HepG2 (cell line): ENCODE results near the gene PDIA5. TPM values are rescaled to one million over a fixed set of nuclear protein-coding genes. Genes with fewer than 3 reads are reported as not detected.

ENCODE experiments used
- ATAC-seq: fragments of 200-7000 bp; cut with Tn5 transposase; 3 replicates; pipeline ENCODE4 v1.9.1; 2020; ENCODE audit warnings: mild to moderate bottlenecking, moderate library complexity
- BruUV-seq: library from RNA; stranded (reverse); fragments of 400-500 nt; replicated peaks from 2 replicates; lab custom pipeline; 2021; lab: Mats Ljungman, UMichigan
- CTCF ChIA-PET: fragments of 300-600 bp; formaldehyde crosslinking; extraction: SDS; loops from one replicate; lab custom pipeline; 2021; ENCODE audit warnings: low total read pairs, inconsistent platforms, low intra/inter-chr PET ratio; lab: Yijun Ruan, JAX
- POLR2A ChIA-PET: fragments of 350-600 bp; sonication (Branson Sonifier 250); formaldehyde crosslinking; loops from one replicate; lab custom pipeline; 2020; ENCODE audit warnings: antibody characterized with exemption, inconsistent platforms; lab: Yijun Ruan, JAX
- DNase-seq: peaks from one replicate; pipeline ENCODE4 v3.0.0-alpha.2; 2015; ENCODE audit warnings: low spot score
- FAIRE-seq: peaks from 3 replicates; lab custom pipeline; 2011; peaks lifted over from hg19 to GRCh38; lab: Jason Lieb, UNC
- H2AFZ ChIP-seq: one replicate; pipeline ENCODE4 v1.6.1; 2011; ENCODE audit warnings: low read length, inconsistent platforms
- H3K27ac ChIP-seq: fragments of 300-600 bp; 3 replicates; pipeline ENCODE4 v1.8.0; 2011; ENCODE audit warnings: mixed run types, mild to moderate bottlenecking, mixed read lengths, low read length, inconsistent platforms; ENCODE audit not compliant: insufficient read depth; ENCODE audit errors: extremely low read length
- H3K27me3 ChIP-seq, 2 experiments: fragments of 200-600 bp in 1 of 2; 2 replicates in 1 of 2; 3 replicates in 1 of 2; pipeline versions ENCODE4 v1.6.0 to v1.8.0; 2011; ENCODE audit warnings: low read length in 2 of 2, mild to moderate bottlenecking in 2 of 2, moderate library complexity in 2 of 2, inconsistent platforms in 1 of 2; ENCODE audit not compliant: insufficient read depth in 2 of 2, control insufficient read depth in 1 of 2
- H3K36me3 ChIP-seq, 2 experiments: fragments of 200-600 bp in 1 of 2; replicated peaks in 1 of 2; 2 replicates in 1 of 2; 3 replicates in 1 of 2; pipeline versions ENCODE4 v1.5.1 to v1.8.0; 2011; ENCODE audit warnings: low read length in 2 of 2, inconsistent platforms in 1 of 2; ENCODE audit not compliant: insufficient read depth in 2 of 2, control insufficient read depth in 1 of 2
- H3K4me1 ChIP-seq: 2 replicates; pipeline ENCODE4 v1.5.1; 2012; ENCODE audit warnings: low read length, inconsistent platforms; ENCODE audit not compliant: insufficient read depth
- H3K4me2 ChIP-seq: 2 replicates; pipeline ENCODE4 v1.6.0; 2011; ENCODE audit warnings: low read depth, low read length, inconsistent platforms
- H3K4me3 ChIP-seq, 3 experiments: fragments of 200-600 bp in 1 of 3; sonication (generic), shearing (Covaris generic) in 1 of 3; replicated peaks in 1 of 3; 2 replicates each; pipeline ENCODE4 v1.5.1; 2011 to 2016; ENCODE audit warnings: low read length in 3 of 3, inconsistent platforms in 2 of 3, low read depth in 2 of 3, mild to moderate bottlenecking in 2 of 3, control low read depth in 1 of 3, mixed read lengths in 1 of 3; ENCODE audit not compliant: insufficient read depth in 1 of 3
- H3K79me2 ChIP-seq: one replicate; pipeline ENCODE4 v1.6.1; 2011; ENCODE audit warnings: low read length, inconsistent platforms; ENCODE audit not compliant: insufficient read depth
- H3K9ac ChIP-seq: 2 replicates; pipeline ENCODE4 v1.6.0; 2011; ENCODE audit warnings: mild to moderate bottlenecking, low read depth, low read length, inconsistent platforms; ENCODE audit not compliant: insufficient read depth
- H3K9me3 ChIP-seq: 2 replicates; pipeline ENCODE4 v1.5.1; 2012; ENCODE audit warnings: mild to moderate bottlenecking, low read length
- H4K20me1 ChIP-seq: 2 replicates; pipeline ENCODE4 v1.6.0; 2011; ENCODE audit warnings: inconsistent platforms, mild to moderate bottlenecking, low read length, moderate library complexity; ENCODE audit not compliant: insufficient read depth
- CCDC6 ChIP-seq: sonication (generic); formaldehyde crosslinking; IDR thresholded peaks from 2 replicates; pipeline ENCODE4 v1.8.1; 2022; ENCODE audit warnings: mild to moderate bottlenecking, missing genetic modification reagents, moderate library complexity
- HNF4G ChIP-seq, 2 experiments: sonication (generic) in 1 of 2; formaldehyde crosslinking in 1 of 2; IDR thresholded peaks; 2 replicates each; pipeline versions ENCODE4 v1.4.0 to v1.6.1; 2011 to 2020; ENCODE audit warnings: borderline replicate concordance in 2 of 2, low read depth in 2 of 2, mild to moderate bottlenecking in 2 of 2, low read length in 1 of 2, missing genetic modification reagents in 1 of 2, moderate library complexity in 1 of 2
- ISL2 ChIP-seq: sonication (generic); formaldehyde crosslinking; IDR thresholded peaks from 2 replicates; pipeline ENCODE4 v1.5.0; 2020; ENCODE audit warnings: missing genetic modification reagents
- PRPF4 ChIP-seq: fragments of 200-400 bp; formaldehyde crosslinking; IDR thresholded peaks from 2 replicates; pipeline ENCODE4 v1.6.1; 2016; ENCODE audit warnings: low read length, low read depth; ENCODE audit not compliant: poor library complexity, severe bottlenecking
- RBAK ChIP-seq: sonication (generic); formaldehyde crosslinking; IDR thresholded peaks from 2 replicates; pipeline ENCODE4 v1.5.1; 2020; ENCODE audit warnings: mild to moderate bottlenecking, missing genetic modification reagents
- RXRB ChIP-seq: IDR thresholded peaks from 2 replicates; pipeline ENCODE4 v1.6.1; 2016; ENCODE audit warnings: borderline replicate concordance, missing genetic modification reagents, missing compliant biosample characterization
- SMAD3 ChIP-seq: sonication (generic); formaldehyde crosslinking; IDR thresholded peaks from 2 replicates; pipeline ENCODE4 v1.4.0; 2020; ENCODE audit warnings: missing genetic modification reagents
- SRY ChIP-seq: sonication (generic); formaldehyde crosslinking; IDR thresholded peaks from 2 replicates; pipeline ENCODE4 v1.8.0; 2022; ENCODE audit warnings: mild to moderate bottlenecking, missing genetic modification reagents
- TAF15 ChIP-seq: fragments of 200-400 bp; formaldehyde crosslinking; IDR thresholded peaks from one replicate; pipeline ENCODE4 v1.6.1; 2018; ENCODE audit warnings: mild to moderate bottlenecking, low read depth, low read length; ENCODE audit not compliant: poor library complexity, severe bottlenecking
- ZIK1 ChIP-seq: sonication (generic); formaldehyde crosslinking; IDR thresholded peaks from 2 replicates; pipeline ENCODE4 v1.5.0; 2020; ENCODE audit warnings: mild to moderate bottlenecking, low read depth, missing genetic modification reagents, borderline replicate concordance
- WGBS: methylation state at CpG from one replicate; pipeline ENCODE4 v1.1.6; 2017; ENCODE audit warnings: low lambda C conversion rate; 5-methylcytosine and 5-hydroxymethylcytosine counted together
- in situ Hi-C: cut with HindIII; loops from 2 replicates; pipeline ENCODE4 v1.10.0; 2017; ENCODE audit warnings: low pct_unique_long_range_greater_than_20kb; ENCODE audit not compliant: extremely low pct_ligation_motif_present
- intact Hi-C: fragments of 100-400 bp; cut with micrococcal nuclease; formaldehyde crosslinking; loops from one replicate; pipeline ENCODE4 v1.10.0; 2022; ENCODE audit not compliant: unreplicated experiment
- polyA plus RNA-seq, 8 experiments: library from polyadenylated mRNA; depleted of rRNA in 3 of 8; stranded (reverse) in 7 of 8; unstranded in 1 of 8; fragments of >200 nt; fragmentation: Illumina TruSeq in 4 of 8; extraction: Trizol in 4 of 8; gene quantifications; 2 replicates each; pipeline versions ENCODE4 v1.2.1 to v1.2.3, GENCODE V29; 2011 to 2016; ENCODE audit warnings: low read depth in 4 of 8, missing spikeins in 1 of 8, mixed read lengths in 1 of 8; ENCODE audit not compliant: insufficient read depth in 1 of 8
- total RNA-seq, 5 experiments: library from RNA; depleted of rRNA; stranded (reverse); fragments of >200 nt; fragmentation: Illumina TruSeq; extraction: Trizol; gene quantifications; 2 replicates each; pipeline ENCODE4 v1.2.3, GENCODE V29; 2016; ENCODE audit warnings: low read depth in 1 of 5
- TF ChIP-seq, protein P1 (sequence below): IDR thresholded peaks from 2 replicates; pipeline ENCODE4 v1.6.1; 2016
- TF ChIP-seq, protein P2 (sequence below): sonication (generic); formaldehyde crosslinking; IDR thresholded peaks from 2 replicates; pipeline ENCODE4 v1.4.0; 2020; ENCODE audit warnings: missing genetic modification reagents

Gene PDIA5
- total and polyA plus RNA-seq, 2 of the 13 experiments (the other 11 are each of a cell fraction or from before 2014, with no cell fraction given): 51.3 to 74.3 TPM

DNA sequence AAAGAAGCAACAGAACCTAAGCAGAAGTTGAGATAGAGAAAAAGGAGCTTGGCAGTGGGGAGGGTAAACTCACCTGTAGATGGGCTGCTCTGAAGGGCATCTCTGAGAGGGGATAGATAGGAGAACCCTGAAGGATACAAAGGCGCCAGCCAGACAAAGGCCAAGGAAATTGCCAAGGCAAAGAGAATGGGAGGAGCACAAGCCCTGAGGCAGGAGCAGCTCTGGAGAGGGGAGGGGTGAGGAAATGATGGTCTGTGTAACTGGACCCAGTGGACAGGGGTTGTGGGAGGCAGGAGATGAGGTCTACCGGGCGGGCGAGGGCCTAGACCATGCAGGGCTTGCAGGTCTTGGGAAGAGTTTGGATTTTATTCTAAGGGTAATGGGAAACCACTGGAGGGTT lies 2.3 kb upstream of the PDIA5 start (continued):
- no peak for TF ChIP-seq SRY (CRISPR knock-in tag)
- no peak for TF ChIP-seq ISL2 (CRISPR knock-in tag)
- TF ChIP-seq RXRB (CRISPR knock-in tag): no peak
- no peak for TF ChIP-seq RBAK

DNA sequence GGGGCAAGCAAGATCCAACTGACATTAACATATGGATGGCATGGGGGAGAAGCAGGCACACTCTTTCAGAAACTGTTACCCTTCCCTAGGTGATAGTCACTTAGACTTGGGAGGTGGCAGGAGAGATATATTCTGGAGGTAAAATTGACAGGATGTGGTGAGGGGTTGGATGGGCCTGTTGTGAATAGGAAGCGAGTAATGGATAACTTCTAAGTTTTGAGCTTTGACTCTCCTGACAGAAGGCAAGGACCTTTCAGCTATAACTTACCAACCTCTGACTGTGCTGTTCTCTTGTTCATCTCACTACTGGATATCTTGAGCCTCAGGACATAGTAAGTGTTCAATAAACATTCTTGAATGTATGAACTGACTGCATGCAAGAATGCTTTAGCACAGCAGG lies 1.9 kb upstream of the PDIA5 start:
- DNase-seq (no peak), ATAC-seq (no peak), FAIRE-seq (no peak)
- H3K27ac ChIP-seq: no peak overlapping the region
- no peak overlapping the region for H3K4me3 ChIP-seq
- H2AFZ ChIP-seq: no peak overlapping the region
- in situ Hi-C loops: no loop called here
- no peaks in the 10 kb centered on the region for H3K9me3 ChIP-seq
- H3K4me2 ChIP-seq: no peak overlapping the region
- H4K20me1 ChIP-seq: peaks cover 13% of the 10 kb centered on the region
- TF ChIP-seq, protein P1, sequence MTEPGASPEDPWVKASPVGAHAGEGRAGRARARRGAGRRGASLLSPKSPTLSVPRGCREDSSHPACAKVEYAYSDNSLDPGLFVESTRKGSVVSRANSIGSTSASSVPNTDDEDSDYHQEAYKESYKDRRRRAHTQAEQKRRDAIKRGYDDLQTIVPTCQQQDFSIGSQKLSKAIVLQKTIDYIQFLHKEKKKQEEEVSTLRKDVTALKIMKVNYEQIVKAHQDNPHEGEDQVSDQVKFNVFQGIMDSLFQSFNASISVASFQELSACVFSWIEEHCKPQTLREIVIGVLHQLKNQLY: no peak
- H3K27me3 ChIP-seq: peaks cover 0 to 15% of the 10 kb centered on the region in 2 experiments; a peak in 1 of 5 replicates
- intact Hi-C loops: loop anchor here (5.0 kb wide), 1 partner anchor 77 kb away; no protein-coding TSS in a partner anchor
- ChIA-PET POLR2A (no interaction called here), CTCF (no interaction called here)
- no peaks in the 10 kb centered on the region for H3K36me3 ChIP-seq
- peaks cover 19% of the 10 kb centered on the region for H3K4me1 ChIP-seq
- H3K79me2 ChIP-seq: peaks cover 28% of the 10 kb centered on the region
- no TSS peak for BruUV-seq
- 47% methylated on average over 1 of the region's 1 CpG for WGBS
- H3K9ac ChIP-seq: no peak overlapping the region

DNA sequence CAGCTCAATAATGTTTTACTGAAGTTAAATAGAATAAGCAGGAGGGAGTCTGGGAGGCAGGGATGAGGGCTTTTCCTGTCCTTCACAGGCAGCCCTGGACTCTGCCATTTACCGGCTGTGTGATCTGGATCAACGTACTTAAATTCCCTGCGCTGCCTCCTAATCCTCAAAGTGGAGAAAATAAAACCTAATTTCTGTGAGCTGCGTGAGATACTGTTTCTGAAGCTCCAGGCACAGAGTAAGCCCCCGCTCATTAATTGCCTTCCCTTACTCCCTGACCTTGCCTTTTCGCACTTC lies 278 bp upstream of the PDIA5 start:
- no peaks in the 10 kb centered on the region for H3K36me3 ChIP-seq
- peaks cover 29% of the 10 kb centered on the region for H3K4me1 ChIP-seq
- H3K79me2 ChIP-seq: peaks cover 44% of the 10 kb centered on the region
- 5% methylated on average over 6 of the region's 6 CpGs for WGBS
- BruUV-seq: no TSS peak
- intact Hi-C loops: loop anchor here (5.0 kb wide), 1 partner anchor 76 kb away; no protein-coding TSS in a partner anchor
- peak overlapping the region; percentile 96 for H3K9ac ChIP-seq
- ChIA-PET POLR2A (interaction anchor here (1.5 to 3.0 kb wide), 2 partner anchors 19 to 135 kb away, joined by 10 to 19 read pairs; partner anchors contain the start of gene SEC22A), CTCF (no interaction called here)
- in situ Hi-C loops: no loop called here
- H3K27ac ChIP-seq: no peak overlapping the region
- H3K27me3 ChIP-seq: peaks cover 0 to 11% of the 10 kb centered on the region in 2 experiments; a peak in 1 of 5 replicates
- peak overlapping the region; percentile 24 for H2AFZ ChIP-seq
- FAIRE-seq (no peak), DNase-seq (no peak), ATAC-seq (peak; percentile 8)
- no peaks in the 10 kb centered on the region for H3K9me3 ChIP-seq
- H3K4me2 ChIP-seq: peak overlapping the region; percentile 67
- peak overlapping the region; percentile 22 to 95 (median 92); a peak in 4 of 6 replicates for H3K4me3 ChIP-seq
- peaks cover 27% of the 10 kb centered on the region for H4K20me1 ChIP-seq
- TF ChIP-seq, protein P2, sequence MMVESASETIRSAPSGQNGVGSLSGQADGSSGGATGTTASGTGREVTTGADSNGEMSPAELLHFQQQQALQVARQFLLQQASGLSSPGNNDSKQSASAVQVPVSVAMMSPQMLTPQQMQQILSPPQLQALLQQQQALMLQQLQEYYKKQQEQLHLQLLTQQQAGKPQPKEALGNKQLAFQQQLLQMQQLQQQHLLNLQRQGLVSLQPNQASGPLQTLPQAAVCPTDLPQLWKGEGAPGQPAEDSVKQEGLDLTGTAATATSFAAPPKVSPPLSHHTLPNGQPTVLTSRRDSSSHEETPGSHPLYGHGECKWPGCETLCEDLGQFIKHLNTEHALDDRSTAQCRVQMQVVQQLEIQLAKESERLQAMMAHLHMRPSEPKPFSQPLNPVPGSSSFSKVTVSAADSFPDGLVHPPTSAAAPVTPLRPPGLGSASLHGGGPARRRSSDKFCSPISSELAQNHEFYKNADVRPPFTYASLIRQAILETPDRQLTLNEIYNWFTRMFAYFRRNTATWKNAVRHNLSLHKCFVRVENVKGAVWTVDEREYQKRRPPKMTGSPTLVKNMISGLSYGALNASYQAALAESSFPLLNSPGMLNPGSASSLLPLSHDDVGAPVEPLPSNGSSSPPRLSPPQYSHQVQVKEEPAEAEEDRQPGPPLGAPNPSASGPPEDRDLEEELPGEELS (CRISPR knock-in tag): no peak
- no peak for TF ChIP-seq PRPF4
- TF ChIP-seq CCDC6 (CRISPR knock-in tag): 0 out of 2 replicates have a peak, but pooled peaks have one; percentile 45
- TF ChIP-seq ZIK1: 0 out of 2 replicates have a peak, but pooled peaks have one; percentile 13
- 0 out of 2 replicates have a peak, but pooled peaks have one; percentile 67 for TF ChIP-seq SMAD3 (CRISPR knock-in tag)
- TF ChIP-seq HNF4G (IDR thresholded peaks at IDR 0.05; ENCODE audit: borderline replicate concordance, low read depth, low read length): no peak
- TF ChIP-seq HNF4G (CRISPR knock-in tag; IDR thresholded peaks at IDR 0.05; ENCODE audit: borderline replicate concordance, low read depth): 0 out of 2 replicates have a peak, but pooled peaks have one; percentile 40
- TF ChIP-seq TAF15: no peak
